HEK293 (cell line): ENCODE measurements around the gene GPR132.

Experiments used
- SP2 ChIP-seq: fragments of 450-650 bp; formaldehyde crosslinking; IDR thresholded peaks from 2 replicates; pipeline ENCODE4 v1.5.1; 2016; ENCODE audit warnings: missing biosample characterization, missing genetic modification characterization
- SP3 ChIP-seq: fragments of 450-650 bp; formaldehyde crosslinking; IDR thresholded peaks from 2 replicates; pipeline ENCODE4 v1.5.1; 2016; ENCODE audit warnings: missing biosample characterization, missing genetic modification characterization
- YY1 ChIP-seq: fragments of 450-650 bp; formaldehyde crosslinking; IDR thresholded peaks from 2 replicates; pipeline ENCODE4 v1.5.1; 2018; ENCODE audit warnings: missing biosample characterization, missing genetic modification characterization
- ZNF138 ChIP-seq: fragments of 450-650 bp; formaldehyde crosslinking; IDR thresholded peaks from 2 replicates; pipeline ENCODE4 v1.5.1; 2016; ENCODE audit warnings: missing biosample characterization, missing genetic modification characterization, borderline replicate concordance
- ZNF416 ChIP-seq: fragments of 450-650 bp; formaldehyde crosslinking; IDR thresholded peaks from 2 replicates; pipeline ENCODE4 v1.5.1; 2016; ENCODE audit warnings: missing biosample characterization, missing genetic modification characterization
- ZNF544 ChIP-seq: fragments of 450-650 bp; formaldehyde crosslinking; IDR thresholded peaks from 2 replicates; pipeline ENCODE4 v1.5.0; 2017; ENCODE audit warnings: missing biosample characterization, missing genetic modification characterization
- ZNF610 ChIP-seq: fragments of 450-650 bp; formaldehyde crosslinking; IDR thresholded peaks from 2 replicates; pipeline ENCODE4 v1.5.1; 2016; ENCODE audit warnings: missing biosample characterization, missing genetic modification characterization, borderline replicate concordance
- ZNF624 ChIP-seq: fragments of 450-650 bp; formaldehyde crosslinking; IDR thresholded peaks from 2 replicates; pipeline ENCODE4 v1.5.1; 2017; ENCODE audit warnings: missing biosample characterization, missing genetic modification characterization
- TF ChIP-seq, protein P1 (sequence below): fragments of 450-650 bp; formaldehyde crosslinking; IDR thresholded peaks from 2 replicates; pipeline ENCODE4 v1.5.1; 2016; ENCODE audit warnings: missing biosample characterization, missing genetic modification characterization
- TF ChIP-seq, protein P2 (sequence below): fragments of 450-650 bp; formaldehyde crosslinking; IDR thresholded peaks from 2 replicates; pipeline ENCODE4 v1.5.1; 2016; ENCODE audit warnings: missing biosample characterization, missing genetic modification characterization
- TF ChIP-seq, protein P3 (sequence below): fragments of 450-650 bp; formaldehyde crosslinking; IDR thresholded peaks from 2 replicates; pipeline ENCODE4 v1.5.1; 2017; ENCODE audit warnings: missing biosample characterization, missing genetic modification characterization
- TF ChIP-seq, protein P4 (sequence below): fragments of 450-650 bp; formaldehyde crosslinking; IDR thresholded peaks from 2 replicates; pipeline ENCODE4 v1.5.1; 2016; ENCODE audit warnings: missing biosample characterization, missing genetic modification characterization

DNA sequence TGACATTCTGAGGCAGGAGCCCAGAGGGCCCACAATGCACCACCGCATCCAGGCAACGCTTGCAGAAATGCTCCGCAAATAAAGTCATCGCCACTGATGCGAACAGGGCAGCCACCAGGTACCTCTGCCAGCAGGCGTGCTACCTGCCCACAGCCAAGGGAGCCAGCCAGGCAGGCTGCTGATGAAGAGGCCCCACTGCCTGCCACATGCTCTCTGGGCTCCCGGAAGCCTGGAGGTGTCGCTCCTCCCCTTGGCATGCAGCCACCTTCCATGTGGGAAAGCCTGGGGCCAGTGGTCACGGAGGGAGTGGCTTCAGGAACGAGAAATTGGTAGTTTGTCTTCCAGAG is 14.7 kb downstream of the GPR132 start:
- TF ChIP-seq YY1 (tag by site-specific recombination), result no peak
- TF ChIP-seq ZNF544 (tag by site-specific recombination), result no peak
- TF ChIP-seq ZNF138, result no peak
- TF ChIP-seq, protein P1, sequence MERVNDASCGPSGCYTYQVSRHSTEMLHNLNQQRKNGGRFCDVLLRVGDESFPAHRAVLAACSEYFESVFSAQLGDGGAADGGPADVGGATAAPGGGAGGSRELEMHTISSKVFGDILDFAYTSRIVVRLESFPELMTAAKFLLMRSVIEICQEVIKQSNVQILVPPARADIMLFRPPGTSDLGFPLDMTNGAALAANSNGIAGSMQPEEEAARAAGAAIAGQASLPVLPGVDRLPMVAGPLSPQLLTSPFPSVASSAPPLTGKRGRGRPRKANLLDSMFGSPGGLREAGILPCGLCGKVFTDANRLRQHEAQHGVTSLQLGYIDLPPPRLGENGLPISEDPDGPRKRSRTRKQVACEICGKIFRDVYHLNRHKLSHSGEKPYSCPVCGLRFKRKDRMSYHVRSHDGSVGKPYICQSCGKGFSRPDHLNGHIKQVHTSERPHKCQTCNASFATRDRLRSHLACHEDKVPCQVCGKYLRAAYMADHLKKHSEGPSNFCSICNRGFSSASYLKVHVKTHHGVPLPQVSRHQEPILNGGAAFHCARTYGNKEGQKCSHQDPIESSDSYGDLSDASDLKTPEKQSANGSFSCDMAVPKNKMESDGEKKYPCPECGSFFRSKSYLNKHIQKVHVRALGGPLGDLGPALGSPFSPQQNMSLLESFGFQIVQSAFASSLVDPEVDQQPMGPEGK (tag by site-specific recombination), result no peak
- no peak for TF ChIP-seq ZNF624 (tag by site-specific recombination)
- TF ChIP-seq, protein P2, sequence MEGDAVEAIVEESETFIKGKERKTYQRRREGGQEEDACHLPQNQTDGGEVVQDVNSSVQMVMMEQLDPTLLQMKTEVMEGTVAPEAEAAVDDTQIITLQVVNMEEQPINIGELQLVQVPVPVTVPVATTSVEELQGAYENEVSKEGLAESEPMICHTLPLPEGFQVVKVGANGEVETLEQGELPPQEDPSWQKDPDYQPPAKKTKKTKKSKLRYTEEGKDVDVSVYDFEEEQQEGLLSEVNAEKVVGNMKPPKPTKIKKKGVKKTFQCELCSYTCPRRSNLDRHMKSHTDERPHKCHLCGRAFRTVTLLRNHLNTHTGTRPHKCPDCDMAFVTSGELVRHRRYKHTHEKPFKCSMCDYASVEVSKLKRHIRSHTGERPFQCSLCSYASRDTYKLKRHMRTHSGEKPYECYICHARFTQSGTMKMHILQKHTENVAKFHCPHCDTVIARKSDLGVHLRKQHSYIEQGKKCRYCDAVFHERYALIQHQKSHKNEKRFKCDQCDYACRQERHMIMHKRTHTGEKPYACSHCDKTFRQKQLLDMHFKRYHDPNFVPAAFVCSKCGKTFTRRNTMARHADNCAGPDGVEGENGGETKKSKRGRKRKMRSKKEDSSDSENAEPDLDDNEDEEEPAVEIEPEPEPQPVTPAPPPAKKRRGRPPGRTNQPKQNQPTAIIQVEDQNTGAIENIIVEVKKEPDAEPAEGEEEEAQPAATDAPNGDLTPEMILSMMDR (tag by site-specific recombination), result no peak
- TF ChIP-seq SP3 (tag by site-specific recombination), result no peak
- TF ChIP-seq, protein P3, sequence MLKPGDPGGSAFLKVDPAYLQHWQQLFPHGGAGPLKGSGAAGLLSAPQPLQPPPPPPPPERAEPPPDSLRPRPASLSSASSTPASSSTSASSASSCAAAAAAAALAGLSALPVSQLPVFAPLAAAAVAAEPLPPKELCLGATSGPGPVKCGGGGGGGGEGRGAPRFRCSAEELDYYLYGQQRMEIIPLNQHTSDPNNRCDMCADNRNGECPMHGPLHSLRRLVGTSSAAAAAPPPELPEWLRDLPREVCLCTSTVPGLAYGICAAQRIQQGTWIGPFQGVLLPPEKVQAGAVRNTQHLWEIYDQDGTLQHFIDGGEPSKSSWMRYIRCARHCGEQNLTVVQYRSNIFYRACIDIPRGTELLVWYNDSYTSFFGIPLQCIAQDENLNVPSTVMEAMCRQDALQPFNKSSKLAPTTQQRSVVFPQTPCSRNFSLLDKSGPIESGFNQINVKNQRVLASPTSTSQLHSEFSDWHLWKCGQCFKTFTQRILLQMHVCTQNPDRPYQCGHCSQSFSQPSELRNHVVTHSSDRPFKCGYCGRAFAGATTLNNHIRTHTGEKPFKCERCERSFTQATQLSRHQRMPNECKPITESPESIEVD (tag by site-specific recombination), result no peak
- no peak for TF ChIP-seq ZNF610 (tag by site-specific recombination)
- no peak for TF ChIP-seq SP2 (tag by site-specific recombination)
- TF ChIP-seq, protein P4, sequence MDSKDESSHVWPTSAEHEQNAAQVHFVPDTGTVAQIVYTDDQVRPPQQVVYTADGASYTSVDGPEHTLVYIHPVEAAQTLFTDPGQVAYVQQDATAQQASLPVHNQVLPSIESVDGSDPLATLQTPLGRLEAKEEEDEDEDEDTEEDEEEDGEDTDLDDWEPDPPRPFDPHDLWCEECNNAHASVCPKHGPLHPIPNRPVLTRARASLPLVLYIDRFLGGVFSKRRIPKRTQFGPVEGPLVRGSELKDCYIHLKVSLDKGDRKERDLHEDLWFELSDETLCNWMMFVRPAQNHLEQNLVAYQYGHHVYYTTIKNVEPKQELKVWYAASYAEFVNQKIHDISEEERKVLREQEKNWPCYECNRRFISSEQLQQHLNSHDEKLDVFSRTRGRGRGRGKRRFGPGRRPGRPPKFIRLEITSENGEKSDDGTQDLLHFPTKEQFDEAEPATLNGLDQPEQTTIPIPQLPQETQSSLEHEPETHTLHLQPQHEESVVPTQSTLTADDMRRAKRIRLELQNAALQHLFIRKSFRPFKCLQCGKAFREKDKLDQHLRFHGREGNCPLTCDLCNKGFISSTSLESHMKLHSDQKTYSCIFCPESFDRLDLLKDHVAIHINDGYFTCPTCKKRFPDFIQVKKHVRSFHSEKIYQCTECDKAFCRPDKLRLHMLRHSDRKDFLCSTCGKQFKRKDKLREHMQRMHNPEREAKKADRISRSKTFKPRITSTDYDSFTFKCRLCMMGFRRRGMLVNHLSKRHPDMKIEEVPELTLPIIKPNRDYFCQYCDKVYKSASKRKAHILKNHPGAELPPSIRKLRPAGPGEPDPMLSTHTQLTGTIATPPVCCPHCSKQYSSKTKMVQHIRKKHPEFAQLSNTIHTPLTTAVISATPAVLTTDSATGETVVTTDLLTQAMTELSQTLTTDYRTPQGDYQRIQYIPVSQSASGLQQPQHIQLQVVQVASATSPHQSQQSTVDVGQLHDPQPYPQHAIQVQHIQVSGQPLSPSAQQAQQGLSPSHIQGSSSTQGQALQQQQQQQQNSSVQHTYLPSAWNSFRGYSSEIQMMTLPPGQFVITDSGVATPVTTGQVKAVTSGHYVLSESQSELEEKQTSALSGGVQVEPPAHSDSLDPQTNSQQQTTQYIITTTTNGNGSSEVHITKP (tag by site-specific recombination), result no peak
- no peak for TF ChIP-seq ZNF416 (tag by site-specific recombination)
